CD4-positive, CD25-positive, alpha-beta regulatory T cell (primary cell): ENCODE data around the gene CHID1. TPM values are rescaled to one million over a fixed set of nuclear protein-coding genes. Genes with fewer than 3 reads are reported as not detected.

Experiments
- ATAC-seq, 2 donors: fragments of 150-1000 bp; cut with Tn5 transposase; one replicate each; pipeline ENCODE4 v1.10.0; 2021; ENCODE audit warnings: low read depth in 2 of 2, moderate number of reproducible peaks in 2 of 2, moderate library complexity in 1 of 2
- DNase-seq, 3 donors: peaks; one replicate each; pipeline versions ENCODE4 v3.0.0 to v3.0.0-alpha.2; 2012 to 2022; ENCODE audit warnings: mixed read lengths in 1 of 3
- H3K27ac ChIP-seq: one replicate; pipeline ENCODE4 v1.7.0; 2013; ENCODE audit warnings: mild to moderate bottlenecking, low read length; ENCODE audit not compliant: insufficient read depth, poor library complexity, severe bottlenecking
- H3K27me3 ChIP-seq: one replicate; pipeline ENCODE4 v1.7.0; 2013; ENCODE audit warnings: low read length; ENCODE audit not compliant: control insufficient read depth, insufficient read depth
- H3K36me3 ChIP-seq: one replicate; pipeline ENCODE4 v1.7.0; 2013; ENCODE audit warnings: mild to moderate bottlenecking, low read length, moderate library complexity; ENCODE audit not compliant: control insufficient read depth, insufficient read depth
- H3K4me1 ChIP-seq: 2 replicates; pipeline ENCODE4 v1.7.0; 2013; ENCODE audit warnings: mild to moderate bottlenecking, low read length; ENCODE audit not compliant: insufficient read depth, control insufficient read depth, poor library complexity, severe bottlenecking
- H3K4me3 ChIP-seq: one replicate; pipeline ENCODE4 v1.7.0; 2013; ENCODE audit warnings: low read depth, mild to moderate bottlenecking, low read length, moderate library complexity
- H3K9me3 ChIP-seq, 2 experiments: 1 replicate in 1 of 2; 2 replicates in 1 of 2; pipeline ENCODE4 v1.7.0; 2013; ENCODE audit warnings: low read length in 2 of 2, mild to moderate bottlenecking in 1 of 2, moderate library complexity in 1 of 2; ENCODE audit not compliant: control insufficient read depth in 2 of 2
- H3K27ac Mint-ChIP-seq, 3 donors: one replicate each; pipeline ENCODE4 v1.8.0; 2020 to 2022; ENCODE audit warnings: mild to moderate bottlenecking in 3 of 3, mixed read lengths in 3 of 3, moderate library complexity in 2 of 3
- H3K27me3 Mint-ChIP-seq: one replicate; pipeline ENCODE4 v1.8.0; 2022; ENCODE audit warnings: mild to moderate bottlenecking, mixed read lengths
- H3K36me3 Mint-ChIP-seq: one replicate; pipeline ENCODE4 v1.8.0; 2020; ENCODE audit warnings: mixed read lengths
- H3K4me1 Mint-ChIP-seq, 4 donors: one replicate each; pipeline ENCODE4 v1.8.0; 2020 to 2022; ENCODE audit warnings: mixed read lengths in 4 of 4, mild to moderate bottlenecking in 1 of 4
- H3K4me3 Mint-ChIP-seq, 4 donors: one replicate each; pipeline ENCODE4 v1.8.0; 2020 to 2022; ENCODE audit warnings: mild to moderate bottlenecking in 4 of 4, mixed read lengths in 4 of 4, moderate library complexity in 3 of 4
- H3K9me3 Mint-ChIP-seq, 7 donors: one replicate each; pipeline ENCODE4 v1.8.0; 2020 to 2022; ENCODE audit warnings: mixed read lengths in 7 of 7, mild to moderate bottlenecking in 3 of 7, moderate library complexity in 2 of 7
- polyA plus RNA-seq, 4 donors: library from polyadenylated mRNA; unstranded; fragments of 300-500 nt; fragmentation: Illumina TruSeq; gene quantifications; one replicate each; pipeline ENCODE4 v1.2.3, GENCODE V29; 2021
- total RNA-seq: library from RNA; stranded (reverse); gene quantifications from one replicate; pipeline ENCODE4 v1.2.3, GENCODE V29; 2022

Gene CHID1
- total and polyA plus RNA-seq, 5 donors from 2014 or later: 28.7 to 50.6 (median 46.5) TPM

- no peaks in the 10 kb centered on the region for H3K9me3 ChIP-seq
- Mint-ChIP-seq H3K4me3 (no peak overlapping the region), H3K36me3 (no peaks in the 10 kb centered on the region), H3K4me1 (no peaks in the 10 kb centered on the region), H3K27ac (no peak overlapping the region), H3K9me3 (no peaks in the 10 kb centered on the region), H3K27me3 (peaks cover 4% of the 10 kb centered on the region)
- H3K27ac ChIP-seq: no peak overlapping the region
- H3K36me3 ChIP-seq: no peaks in the 10 kb centered on the region
- H3K27me3 ChIP-seq: no peaks in the 10 kb centered on the region
- no peak overlapping the region for H3K4me3 ChIP-seq
- no peaks in the 10 kb centered on the region for H3K4me1 ChIP-seq
- DNase-seq (no peak), ATAC-seq (no peak)
Measured at GRCh38 chr11:860234-861104, 50.1 kb downstream of the CHID1 start.

- ATAC-seq: no peak
- Histone ChIP-seq H3K36me3 (no peaks in the 10 kb centered on the region), H3K9me3 (no peaks in the 10 kb centered on the region), H3K27me3 (no peaks in the 10 kb centered on the region), H3K4me1 (no peaks in the 10 kb centered on the region), H3K4me3 (no peak overlapping the region), H3K27ac (no peak overlapping the region)
- Mint-ChIP-seq H3K4me3 (no peak overlapping the region), H3K27ac (no peak overlapping the region), H3K9me3 (no peaks in the 10 kb centered on the region), H3K27me3 (peaks cover 4% of the 10 kb centered on the region), H3K36me3 (no peaks in the 10 kb centered on the region), H3K4me1 (no peaks in the 10 kb centered on the region)
- DNase-seq: no peak
Measured at GRCh38 chr11:859394-860131, 51.0 kb downstream of the CHID1 start.

- Mint-ChIP-seq H3K4me3 (no peak overlapping the region), H3K4me1 (no peaks in the 10 kb centered on the region), H3K9me3 (no peaks in the 10 kb centered on the region), H3K27ac (no peak overlapping the region), H3K36me3 (no peaks in the 10 kb centered on the region), H3K27me3 (peaks cover 4% of the 10 kb centered on the region)
- ATAC-seq (no peak), DNase-seq (no peak)
- Histone ChIP-seq H3K36me3 (no peaks in the 10 kb centered on the region), H3K4me1 (no peaks in the 10 kb centered on the region), H3K27ac (no peak overlapping the region), H3K4me3 (no peak overlapping the region), H3K27me3 (no peaks in the 10 kb centered on the region), H3K9me3 (no peaks in the 10 kb centered on the region)
Measured at GRCh38 chr11:858762-859339, 51.8 kb downstream of the CHID1 start.

- Histone ChIP-seq H3K27me3 (no peaks in the 10 kb centered on the region), H3K4me1 (no peaks in the 10 kb centered on the region), H3K4me3 (no peak overlapping the region), H3K9me3 (no peaks in the 10 kb centered on the region), H3K36me3 (no peaks in the 10 kb centered on the region), H3K27ac (no peak overlapping the region)
- no peaks in the 10 kb centered on the region for H3K9me3 Mint-ChIP-seq
- H3K27ac Mint-ChIP-seq: no peak overlapping the region
- H3K36me3 Mint-ChIP-seq: no peaks in the 10 kb centered on the region
- DNase-seq: no peak
- H3K27me3 Mint-ChIP-seq: peaks cover 4% of the 10 kb centered on the region
- H3K4me3 Mint-ChIP-seq: no peak overlapping the region
- no peaks in the 10 kb centered on the region for H3K4me1 Mint-ChIP-seq
- no peak for ATAC-seq
Measured at GRCh38 chr11:858053-858761, 52.4 kb downstream of the CHID1 start.

- H3K27me3 ChIP-seq: no peaks in the 10 kb centered on the region
- no peaks in the 10 kb centered on the region for H3K4me1 ChIP-seq
- H3K27ac ChIP-seq: no peak overlapping the region
- no peak overlapping the region for H3K4me3 ChIP-seq
- ATAC-seq (no peak), DNase-seq (no peak)
- H3K9me3 ChIP-seq: no peaks in the 10 kb centered on the region
- no peaks in the 10 kb centered on the region for H3K36me3 ChIP-seq
- Mint-ChIP-seq H3K27ac (no peak overlapping the region), H3K4me3 (peak overlapping the region in 1 of 4 donors; percentile 43), H3K27me3 (peaks cover 8% of the 10 kb centered on the region), H3K4me1 (peaks cover 0 to 2% (median 0%) of the 10 kb centered on the region in 4 donors), H3K9me3 (no peaks in the 10 kb centered on the region), H3K36me3 (no peaks in the 10 kb centered on the region)
Measured at GRCh38 chr11:856397-856796, 54.2 kb downstream of the CHID1 start.

GRCh38 chr11:855796-856195 is 54.8 kb downstream of the CHID1 start:
- Mint-ChIP-seq H3K9me3 (no peaks in the 10 kb centered on the region), H3K4me3 (no peak overlapping the region), H3K27ac (no peak overlapping the region), H3K4me1 (peaks cover 0 to 2% (median 0%) of the 10 kb centered on the region in 4 donors), H3K27me3 (peaks cover 14% of the 10 kb centered on the region), H3K36me3 (no peaks in the 10 kb centered on the region)
- Histone ChIP-seq H3K27me3 (no peaks in the 10 kb centered on the region), H3K9me3 (no peaks in the 10 kb centered on the region), H3K4me1 (no peaks in the 10 kb centered on the region), H3K36me3 (no peaks in the 10 kb centered on the region), H3K27ac (no peak overlapping the region), H3K4me3 (no peak overlapping the region)
- no peak for ATAC-seq
- no peak for DNase-seq

- ATAC-seq (no peak), DNase-seq (no peak)
- Mint-ChIP-seq H3K27ac (no peak overlapping the region), H3K36me3 (no peaks in the 10 kb centered on the region), H3K27me3 (peaks cover 14% of the 10 kb centered on the region), H3K4me3 (no peak overlapping the region), H3K4me1 (peaks cover 0 to 2% (median 0%) of the 10 kb centered on the region in 4 donors), H3K9me3 (no peaks in the 10 kb centered on the region)
- no peaks in the 10 kb centered on the region for H3K36me3 ChIP-seq
- no peak overlapping the region for H3K4me3 ChIP-seq
- H3K27ac ChIP-seq: no peak overlapping the region
- peaks cover under 1% of the 10 kb centered on the region for H3K4me1 ChIP-seq
- no peaks in the 10 kb centered on the region for H3K27me3 ChIP-seq
- H3K9me3 ChIP-seq: no peaks in the 10 kb centered on the region
Measured at GRCh38 chr11:855330-855674, 55.3 kb downstream of the CHID1 start.
